Fibroblast of skin of abdomen (primary cell): Measurements from ENCODE around the gene OR13C4. TPM values are rescaled to one million over a fixed set of nuclear protein-coding genes. Genes with fewer than 3 reads are reported as not detected.
A peak's percentile ranks its signal among the peaks of the same experiment; 100 is the strongest.
"Not testable (repeated sequence)": the region's sequence is repeated elsewhere in the genome, so short reads cannot be mapped to it uniquely, and the experiment has no call there.

Source experiments
- DNase-seq: peaks from one replicate; pipeline ENCODE4 v3.0.0-alpha.2; 2013
- polyA plus RNA-seq, 2 experiments: library from polyadenylated mRNA; unstranded; fragments of 120-200 nt; gene quantifications; one replicate each; pipeline ENCODE4 v1.2.1, GENCODE V29; 2013; ENCODE audit not compliant: insufficient read length in 2 of 2

Gene OR13C4
- polyA plus RNA-seq (2013, experiment 1 of 2; ENCODE audit: insufficient read length) = not detected
- not detected for polyA plus RNA-seq (2013, experiment 2 of 2; ENCODE audit: insufficient read length)

DNA sequence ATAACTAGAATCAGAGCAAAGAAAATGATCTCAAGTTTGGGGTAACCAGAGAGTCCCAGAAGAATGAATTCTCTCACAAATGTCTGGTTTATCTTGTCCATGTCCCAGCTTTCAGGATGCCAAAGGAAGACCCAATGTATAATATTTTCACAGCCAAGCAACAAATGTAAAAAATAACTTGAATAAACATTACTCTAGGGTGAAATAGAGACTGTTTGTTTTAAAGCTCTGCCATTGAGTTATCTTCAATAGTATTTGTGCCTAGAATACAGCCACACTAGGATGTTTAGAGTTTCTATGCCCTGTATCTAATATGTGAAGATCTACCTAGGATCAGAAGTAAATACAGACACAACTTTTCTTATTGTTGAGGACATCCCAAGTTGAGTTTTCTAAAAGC lies at the start of gene OR13C4:
Gene OR13C4 (minus strand): TSS at position 101 of the 400 bp plus-strand sequence. CDS start 0 bp downstream, at position 101.
- DNase-seq = no peak

DNA sequence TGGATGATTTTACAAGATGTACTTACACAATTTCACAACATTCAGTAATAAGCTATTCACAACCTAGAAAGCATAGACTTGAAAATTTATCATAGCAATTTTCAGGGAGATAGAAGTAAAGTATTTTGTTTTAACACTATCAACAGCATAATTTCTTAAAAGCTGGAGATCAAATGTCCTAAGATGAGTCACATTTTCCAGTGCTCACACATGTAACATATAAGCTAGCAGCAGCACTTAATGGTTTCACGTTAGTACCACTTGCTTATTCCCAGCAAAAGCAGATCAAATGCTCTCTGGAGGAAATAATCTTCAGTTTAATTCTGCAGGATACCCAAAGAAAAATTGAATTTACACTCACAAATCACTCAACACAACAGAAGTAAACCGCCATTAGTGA lies 48.4 kb upstream of the OR13C4 start:
- peak; percentile 48 for DNase-seq

DNA sequence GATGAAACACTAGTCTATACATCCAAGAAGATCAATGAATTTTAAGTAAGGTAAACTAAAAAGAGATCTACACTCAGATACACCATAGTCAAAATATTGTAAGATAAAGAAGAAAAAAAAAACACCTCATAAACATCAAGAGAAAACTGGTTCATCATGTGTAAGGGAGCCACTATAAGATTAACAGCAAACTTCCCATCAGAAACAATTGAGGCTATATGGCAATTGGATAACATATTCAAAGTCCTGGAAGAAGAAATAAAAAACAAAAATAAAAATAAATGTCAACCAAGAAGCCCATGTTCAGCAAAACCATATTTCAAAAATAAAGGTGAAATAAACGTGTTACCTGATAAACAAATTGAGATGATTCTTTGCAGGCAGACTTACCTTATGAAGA lies 45.6 kb upstream of the OR13C4 start:
- DNase-seq = no peak

DNA sequence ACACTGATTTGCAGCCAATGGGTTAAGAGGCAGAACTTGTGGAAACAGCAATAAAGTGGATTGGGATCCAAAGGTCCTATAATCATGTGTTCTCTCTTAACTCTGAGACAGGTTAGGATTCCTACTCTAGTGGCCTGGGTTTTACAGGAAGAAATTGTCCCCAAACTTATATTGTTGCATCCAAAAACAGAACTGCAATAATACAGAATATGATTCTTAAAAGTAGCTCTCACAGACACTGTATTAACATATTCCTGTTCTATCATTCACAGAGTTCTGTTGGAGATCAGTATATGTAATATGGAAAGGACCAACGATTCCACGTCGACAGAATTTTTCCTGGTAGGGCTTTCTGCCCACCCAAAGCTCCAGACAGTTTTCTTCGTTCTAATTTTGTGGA lies 41.9 kb upstream of the OR13C4 start, which contains the start of gene OR13C8:
Gene OR13C8 (plus strand): TSS at position 301 of the 400 bp plus-strand sequence. CDS start 0 bp downstream, at position 301.
- DNase-seq = no peak

DNA sequence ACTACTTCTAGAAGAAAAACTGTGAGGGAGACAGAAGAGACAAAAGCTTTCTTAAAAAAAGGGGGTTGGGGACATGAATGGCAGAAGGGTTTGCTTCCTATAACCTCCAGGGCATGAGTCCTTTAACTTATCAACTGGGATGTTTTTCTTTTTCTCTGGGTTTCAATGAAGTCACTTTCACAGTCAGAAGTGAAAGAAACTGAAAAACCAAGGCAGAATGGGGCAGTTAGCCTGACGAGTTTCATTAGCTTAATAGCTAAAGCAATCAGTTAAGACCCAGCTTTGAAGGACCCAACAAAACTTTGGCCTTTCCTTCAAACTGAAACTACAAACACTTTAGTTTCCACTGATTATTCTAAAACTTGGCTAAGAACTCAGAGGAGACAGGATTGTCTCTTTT lies 37.3 kb upstream of the OR13C4 start:
- DNase-seq = no peak

DNA sequence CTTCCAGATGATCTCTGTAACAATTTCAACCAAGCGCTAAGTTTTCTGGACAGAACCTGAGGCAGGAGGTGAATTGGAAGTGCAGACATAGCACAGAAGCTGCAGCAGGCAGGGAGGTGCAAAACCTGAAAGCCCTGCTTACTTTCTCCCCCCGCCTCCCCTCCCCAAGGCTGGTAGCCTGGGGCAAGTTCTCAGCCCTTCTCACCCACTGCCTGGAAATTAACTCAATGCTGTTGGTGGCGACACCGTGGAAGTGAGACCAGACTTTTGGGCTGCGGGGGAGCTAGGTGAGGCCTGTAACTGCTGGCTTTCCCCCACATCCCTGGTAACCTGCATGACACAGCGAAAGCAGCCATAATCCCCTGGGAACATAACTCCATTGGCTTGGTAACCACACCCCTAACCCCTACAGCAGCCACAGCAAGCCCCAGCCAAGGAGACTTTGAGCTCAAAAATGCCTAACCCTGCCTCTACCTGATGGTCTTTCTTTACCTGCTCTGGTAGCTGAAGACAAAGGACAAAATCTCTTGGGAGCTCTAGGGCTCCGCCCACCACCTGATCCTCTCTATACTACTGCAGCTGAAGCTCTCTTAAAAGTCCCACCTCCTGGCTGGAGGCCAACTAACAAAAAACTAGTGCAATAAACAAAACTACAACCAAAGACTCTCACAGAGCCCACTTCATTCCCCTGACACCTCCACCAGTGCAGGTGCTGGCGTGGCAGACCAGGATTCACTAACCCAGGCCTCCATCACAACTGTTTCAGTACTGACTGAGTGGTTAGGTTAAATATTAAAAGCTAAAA lies 30.0 kb upstream of the OR13C4 start:
- DNase-seq = no peak

DNA sequence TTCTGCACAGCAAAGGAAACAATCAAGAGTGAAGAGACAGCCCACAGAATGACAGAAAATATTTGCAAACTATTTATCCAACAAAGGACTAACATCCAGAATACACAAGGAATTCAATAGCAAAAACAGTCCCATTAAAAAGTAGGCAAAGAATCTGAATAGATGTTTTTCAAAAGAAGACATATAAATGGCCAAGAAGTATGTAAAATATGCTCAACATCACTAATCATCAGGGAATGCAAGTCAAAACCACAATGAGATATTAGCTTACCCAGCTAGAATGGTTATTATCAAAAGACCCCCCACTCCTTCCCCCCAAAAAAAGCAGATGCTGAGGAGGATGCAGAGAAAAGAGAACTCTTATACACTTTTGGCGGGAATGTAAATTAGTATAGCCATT lies 28.5 kb upstream of the OR13C4 start:
- DNase-seq = peak; percentile 55

DNA sequence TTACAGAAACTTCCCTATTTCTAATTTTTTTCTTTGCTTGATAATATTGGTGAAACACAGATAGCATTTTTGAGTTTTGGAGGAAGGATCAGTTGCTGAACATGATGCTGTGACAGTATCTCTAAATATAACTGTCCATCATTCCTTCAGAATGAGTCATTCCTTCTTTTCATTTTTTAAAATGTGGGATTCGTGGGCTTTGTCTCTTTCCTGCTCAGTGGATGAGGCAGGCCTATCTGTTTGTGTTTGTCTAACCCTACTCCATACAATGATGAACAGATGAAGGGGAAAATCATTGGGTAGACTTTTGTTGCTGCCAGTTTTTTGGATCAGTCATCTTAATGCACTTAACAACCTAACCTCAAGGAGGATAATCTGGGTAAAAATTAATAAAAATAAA lies 26.3 kb upstream of the OR13C4 start:
- peak; percentile 66 for DNase-seq

DNA sequence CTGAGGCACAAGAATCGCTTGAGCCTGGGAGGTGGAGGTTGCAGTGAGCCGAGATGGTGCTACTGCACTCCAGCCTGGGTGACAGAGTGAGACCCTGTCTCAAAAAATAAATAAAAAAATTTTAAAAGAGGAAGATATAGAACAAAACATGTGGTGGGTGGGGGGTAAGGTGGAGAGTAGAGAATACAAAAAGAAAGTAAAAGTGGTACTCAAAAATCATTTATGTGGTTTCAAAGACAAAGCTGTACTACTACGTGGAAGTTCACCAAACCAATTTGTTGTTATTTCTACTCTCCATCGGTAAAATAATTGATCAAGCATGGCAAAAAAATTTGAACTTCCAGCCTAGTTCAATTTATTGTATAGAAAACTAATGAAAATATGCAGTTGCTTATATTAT lies 17.6 kb upstream of the OR13C4 start:
- DNase-seq = no peak

DNA sequence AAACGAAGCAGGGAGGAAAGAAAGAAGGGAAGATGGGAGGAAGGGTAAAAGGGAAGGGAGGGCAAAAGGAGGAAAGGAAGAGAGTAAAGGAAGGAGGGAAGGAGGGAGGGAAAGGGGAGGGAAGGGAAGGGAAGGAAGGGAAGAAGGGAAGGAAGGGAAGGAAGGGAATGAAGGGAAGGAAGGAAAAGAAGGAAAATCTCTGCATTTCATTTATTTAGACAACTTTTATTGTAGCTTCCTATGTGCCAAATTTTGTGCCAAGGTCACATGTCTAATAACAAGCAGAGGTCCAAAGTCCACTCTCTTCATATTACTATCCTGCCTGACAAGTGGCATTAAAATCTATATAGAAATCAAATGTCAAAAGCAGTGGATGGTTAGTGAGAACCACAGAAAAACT lies 12.3 kb upstream of the OR13C4 start:
- DNase-seq = no peak

DNA sequence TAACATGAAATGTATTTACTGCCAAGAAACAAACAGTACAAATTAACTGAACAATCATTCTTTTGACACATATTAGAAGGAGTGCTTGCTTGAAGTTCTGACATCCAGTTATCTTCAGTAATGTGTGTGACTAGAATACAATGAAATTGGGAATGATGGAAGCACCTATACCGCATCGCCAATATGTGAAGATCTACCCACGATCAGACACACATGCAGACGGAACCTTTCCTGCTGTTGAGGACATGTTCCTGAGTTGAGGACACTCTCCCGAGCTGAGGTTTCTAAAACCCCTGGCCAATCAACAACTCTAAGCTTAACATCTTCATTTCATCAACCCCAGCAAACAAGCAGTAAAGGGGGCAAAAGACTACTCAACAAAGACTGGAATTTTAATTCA lies 9.7 kb upstream of the OR13C4 start, which contains the start of gene OR13C3:
Gene OR13C3 (minus strand): TSS at position 101 of the 400 bp plus-strand sequence. CDS start 133 bp downstream, outside the sequence.
- DNase-seq = no peak

DNA sequence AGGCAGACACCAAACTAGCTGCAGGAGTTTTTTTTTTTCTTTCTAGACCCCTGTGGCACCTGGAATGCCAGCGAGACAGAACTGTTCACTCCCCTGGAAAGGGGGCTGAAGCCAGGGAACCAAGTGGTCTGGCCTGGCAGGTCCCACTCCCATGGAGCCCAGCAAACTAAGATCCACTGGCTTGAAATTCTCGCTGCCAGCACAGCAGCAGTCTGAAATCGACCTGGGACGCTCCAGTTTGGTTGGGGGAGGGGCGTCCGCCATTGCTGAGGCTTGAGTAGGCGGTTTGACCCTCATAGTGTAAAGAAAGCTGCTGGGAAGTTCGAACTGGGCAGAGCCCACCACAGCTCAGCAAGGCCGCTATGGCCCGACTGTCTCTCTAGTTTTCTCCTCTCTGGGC lies 6.8 kb downstream of the OR13C4 start:
- DNase-seq = not testable (repeated sequence)

DNA sequence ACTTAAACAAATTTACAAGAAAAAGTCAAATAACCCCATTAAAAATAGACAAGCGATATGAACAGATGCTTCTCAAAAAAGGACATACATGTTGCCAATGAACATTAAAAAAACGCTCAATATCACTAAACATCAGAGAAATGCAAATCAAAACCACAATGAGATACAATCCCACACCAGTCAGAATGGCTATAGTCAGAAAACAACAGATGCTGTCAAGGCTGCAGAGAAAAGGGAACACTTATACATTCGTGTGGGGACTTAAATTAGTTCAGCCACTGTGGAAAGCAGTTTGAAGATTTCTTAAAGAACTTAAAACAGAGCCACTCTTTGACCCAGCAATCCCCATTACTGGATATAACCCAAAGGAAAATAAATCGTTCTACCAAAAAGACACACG lies 12.1 kb downstream of the OR13C4 start:
- no peak for DNase-seq

DNA sequence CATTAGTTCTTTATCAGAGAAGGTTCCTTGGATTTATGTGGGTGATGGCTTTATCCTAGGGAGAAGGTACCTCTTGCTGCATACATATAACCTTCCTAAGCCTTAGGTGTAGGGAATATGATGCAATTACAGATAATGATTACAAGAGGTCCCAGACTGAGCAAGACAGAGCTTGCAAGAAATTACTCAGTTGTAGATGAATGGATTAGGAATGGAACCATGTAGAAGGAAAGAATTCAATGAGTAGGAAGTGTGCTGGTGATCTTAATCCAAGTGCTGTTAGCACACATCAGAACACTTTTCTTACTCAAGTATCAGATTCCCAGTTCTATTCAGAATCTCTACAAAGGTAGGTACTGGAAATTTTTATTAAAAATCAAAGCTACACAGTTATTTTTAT lies 20.4 kb downstream of the OR13C4 start:
- no peak for DNase-seq

DNA sequence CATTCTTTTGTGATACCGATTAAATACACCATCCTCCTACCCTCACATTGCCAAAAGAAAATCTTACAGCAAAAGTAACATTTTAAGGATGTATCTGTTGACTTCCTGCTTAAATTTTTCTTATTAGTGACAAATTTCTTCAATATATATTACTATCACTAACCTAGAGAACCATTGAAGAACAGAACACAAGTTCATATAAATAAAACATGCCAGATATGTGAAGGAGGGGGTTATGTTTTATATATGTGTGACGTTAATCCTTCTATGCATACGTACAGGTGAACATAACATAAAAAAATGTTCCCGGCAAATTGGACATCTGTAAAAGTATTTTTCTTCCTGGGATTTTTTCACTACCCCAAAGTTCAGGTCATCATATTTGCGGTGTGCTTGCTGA lies 23.0 kb downstream of the OR13C4 start, which contains the start of gene OR13F1:
Gene OR13F1 (plus strand): TSS at position 301 of the 400 bp plus-strand sequence. CDS start 0 bp downstream, at position 301.
- no peak for DNase-seq

DNA sequence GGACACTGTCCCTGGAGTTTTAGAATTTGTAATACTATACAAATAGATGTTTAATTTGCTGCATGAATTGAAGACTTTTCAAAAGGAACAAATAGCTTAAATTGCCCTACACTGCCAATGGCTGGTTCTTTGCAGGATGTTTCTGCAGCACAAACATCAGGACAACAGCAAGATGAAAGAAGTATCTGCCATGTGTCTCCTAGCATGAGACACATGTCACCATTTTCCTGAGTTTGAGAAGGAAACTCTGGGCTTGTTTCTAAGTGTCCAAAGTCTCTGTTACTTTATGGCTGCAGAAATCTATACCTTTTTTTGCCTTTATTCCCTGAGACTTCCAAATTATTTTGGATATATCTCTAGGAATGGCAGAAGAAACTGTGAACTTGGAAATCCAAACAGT lies 23.6 kb downstream of the OR13C4 start:
- DNase-seq = no peak

DNA sequence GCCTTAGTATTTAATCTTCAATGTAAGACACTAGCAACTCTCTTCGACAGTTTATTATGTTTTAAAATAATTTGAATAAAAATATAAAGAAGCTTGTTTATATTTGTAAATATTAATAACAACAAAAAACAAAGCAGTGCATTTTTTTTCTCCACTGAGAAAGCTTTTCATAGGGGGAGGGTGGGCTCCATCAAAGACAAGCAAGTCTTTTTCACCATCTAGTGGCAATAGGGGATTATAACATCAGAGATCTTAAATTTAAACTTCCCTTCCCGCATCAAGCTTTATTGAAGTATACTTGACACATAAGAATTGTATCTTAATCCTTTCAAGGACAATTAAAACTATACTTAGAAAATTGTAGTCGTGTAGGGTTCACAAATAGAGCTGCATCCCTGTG lies 32.2 kb downstream of the OR13C4 start:
- peak; percentile 5 for DNase-seq

DNA sequence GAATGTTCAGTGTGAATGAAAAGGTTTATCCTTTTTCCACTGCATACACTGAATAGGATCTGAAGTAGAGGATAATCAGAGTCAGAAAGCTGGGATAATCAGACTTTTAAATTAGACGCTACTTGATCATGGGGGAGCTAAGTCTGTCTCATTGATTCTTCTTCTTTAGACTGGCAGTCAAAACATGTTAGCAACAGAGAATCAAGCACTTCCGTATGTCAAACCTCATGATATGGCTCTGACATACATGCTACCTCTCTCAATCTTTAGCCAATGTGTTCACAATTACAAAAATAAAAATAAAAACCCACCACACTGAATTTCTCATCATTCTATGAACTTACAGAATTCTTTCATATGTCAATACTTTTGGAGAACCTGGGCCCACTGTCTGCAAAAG lies 42.0 kb downstream of the OR13C4 start:
- no peak for DNase-seq

DNA sequence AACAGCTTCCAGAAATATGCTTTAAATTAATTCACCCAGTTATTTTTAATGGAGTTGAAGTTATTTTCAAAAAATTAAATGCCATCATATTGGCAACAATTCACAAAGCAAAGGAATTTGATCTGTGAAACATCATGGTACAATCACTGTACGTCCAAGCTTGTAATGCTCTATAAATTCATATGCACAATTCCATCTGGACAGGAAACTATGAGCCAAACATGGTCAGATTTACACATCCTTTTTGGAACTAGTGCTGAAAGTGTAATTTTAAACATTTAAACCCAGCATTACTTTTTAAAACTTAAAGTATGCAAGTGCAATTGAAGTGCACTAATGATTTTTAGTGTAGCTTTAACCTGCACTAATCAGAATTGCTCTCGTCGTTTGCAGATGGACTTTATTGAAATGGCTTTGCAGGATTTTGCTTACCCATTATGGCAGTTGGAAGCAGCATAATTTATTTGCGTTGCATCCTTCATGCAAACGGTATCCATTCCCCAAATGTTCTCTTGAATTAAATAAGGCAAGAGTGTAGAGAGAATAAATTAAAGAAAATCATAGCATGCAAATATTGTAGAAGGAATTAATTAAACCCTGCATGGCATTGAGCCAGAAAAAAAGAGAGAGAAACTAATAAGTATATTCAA lies 44.0 kb downstream of the OR13C4 start:
- no peak for DNase-seq
